ENCODE data around the gene HDAC3.

HDAC3 gene

DNA sequence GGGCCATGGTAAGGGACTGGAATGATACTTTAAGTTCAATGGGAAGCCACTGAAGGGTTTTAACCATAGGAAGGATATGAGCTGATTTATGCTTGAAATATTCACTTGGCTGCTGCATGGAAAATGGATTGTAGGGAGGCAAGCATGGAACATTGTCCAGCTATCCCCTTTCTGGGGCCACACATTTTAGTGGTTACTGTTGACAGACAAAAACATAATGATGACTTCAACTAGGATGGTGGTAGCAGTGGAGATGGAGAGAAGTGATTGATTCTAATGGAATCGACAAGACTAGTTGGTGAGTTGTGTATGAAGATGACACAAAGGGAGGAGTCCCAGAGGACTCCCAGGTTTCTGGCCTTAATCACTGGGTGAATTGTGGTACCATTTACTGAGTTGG, 20.8 kb upstream of the HDAC3 start:
- TF ChIP-seq, protein P1, sequence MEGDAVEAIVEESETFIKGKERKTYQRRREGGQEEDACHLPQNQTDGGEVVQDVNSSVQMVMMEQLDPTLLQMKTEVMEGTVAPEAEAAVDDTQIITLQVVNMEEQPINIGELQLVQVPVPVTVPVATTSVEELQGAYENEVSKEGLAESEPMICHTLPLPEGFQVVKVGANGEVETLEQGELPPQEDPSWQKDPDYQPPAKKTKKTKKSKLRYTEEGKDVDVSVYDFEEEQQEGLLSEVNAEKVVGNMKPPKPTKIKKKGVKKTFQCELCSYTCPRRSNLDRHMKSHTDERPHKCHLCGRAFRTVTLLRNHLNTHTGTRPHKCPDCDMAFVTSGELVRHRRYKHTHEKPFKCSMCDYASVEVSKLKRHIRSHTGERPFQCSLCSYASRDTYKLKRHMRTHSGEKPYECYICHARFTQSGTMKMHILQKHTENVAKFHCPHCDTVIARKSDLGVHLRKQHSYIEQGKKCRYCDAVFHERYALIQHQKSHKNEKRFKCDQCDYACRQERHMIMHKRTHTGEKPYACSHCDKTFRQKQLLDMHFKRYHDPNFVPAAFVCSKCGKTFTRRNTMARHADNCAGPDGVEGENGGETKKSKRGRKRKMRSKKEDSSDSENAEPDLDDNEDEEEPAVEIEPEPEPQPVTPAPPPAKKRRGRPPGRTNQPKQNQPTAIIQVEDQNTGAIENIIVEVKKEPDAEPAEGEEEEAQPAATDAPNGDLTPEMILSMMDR (IDR thresholded peaks at IDR 0.05; ENCODE audit: low read depth, low read length): no peak
- no peak for DNase-seq (ENCODE audit: extremely low read depth, low read depth)

DNA sequence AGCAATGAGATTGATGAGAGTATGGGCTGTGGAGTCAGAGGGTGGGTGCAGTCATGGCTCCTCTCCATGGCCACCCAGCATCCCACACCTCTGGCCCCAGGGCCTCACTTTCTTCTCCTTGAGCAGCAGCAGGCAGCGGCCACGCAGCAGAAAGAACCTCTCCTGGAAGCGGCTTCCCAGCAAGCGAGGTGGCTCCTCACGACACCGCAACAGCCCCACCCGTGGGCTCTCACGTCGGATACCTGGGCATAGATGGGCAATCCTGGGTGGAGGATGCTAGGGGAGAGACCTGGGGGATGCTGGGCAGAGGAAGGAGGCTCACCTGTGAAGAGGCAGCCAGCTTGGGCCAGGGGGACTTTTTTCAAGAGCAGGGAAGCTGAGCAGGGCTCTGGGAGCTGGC, 19.7 kb upstream of the HDAC3 start:
- no peak for DNase-seq (ENCODE audit: extremely low read depth, low read depth)
- TF ChIP-seq, protein P1 (IDR thresholded peaks at IDR 0.05; ENCODE audit: low read depth, low read length): no peak

DNA sequence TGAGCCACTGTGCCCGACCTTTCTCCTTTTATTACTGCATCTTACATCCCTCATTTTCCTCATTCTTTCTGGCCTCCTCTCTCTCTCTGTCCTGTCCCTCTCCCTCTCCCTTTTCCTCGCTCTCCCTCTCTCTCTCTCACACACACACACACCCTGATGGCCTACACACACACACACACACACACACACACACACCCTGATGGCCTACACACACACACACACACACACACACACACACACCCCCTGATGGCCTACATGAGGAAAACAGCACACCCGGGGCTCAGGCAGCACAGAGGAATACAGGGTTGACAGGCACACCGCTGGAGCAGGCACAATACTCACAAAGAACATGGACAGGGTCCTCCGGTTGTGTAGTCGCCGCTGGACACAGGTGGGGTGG, 18.4 kb upstream of the HDAC3 start:
- DNase-seq (ENCODE audit: extremely low read depth, low read depth): no peak
- TF ChIP-seq, protein P1 (IDR thresholded peaks at IDR 0.05; ENCODE audit: low read depth, low read length): no peak

DNA sequence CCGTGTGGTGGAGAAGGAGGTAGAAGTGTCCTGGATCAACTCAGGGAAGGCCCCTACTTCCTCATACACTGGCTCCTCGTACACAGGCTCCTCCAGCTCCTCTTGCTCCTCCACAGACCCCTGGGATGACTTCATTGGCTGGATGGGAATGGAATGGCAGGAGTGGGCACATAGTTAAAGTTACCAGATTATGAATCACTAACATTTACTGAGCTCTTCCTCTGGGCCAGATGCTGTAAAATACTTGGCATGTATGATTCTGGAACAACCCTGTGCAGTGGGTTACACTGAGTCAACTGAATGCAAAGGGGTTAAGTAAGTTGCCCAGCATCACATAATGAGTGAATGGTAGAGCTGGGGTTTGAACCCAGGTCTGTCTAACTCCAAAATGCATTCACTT, 17.6 kb upstream of the HDAC3 start:
- TF ChIP-seq, protein P1 (IDR thresholded peaks at IDR 0.05; ENCODE audit: low read depth, low read length): no peak
- DNase-seq (ENCODE audit: extremely low read depth, low read depth): no peak

DNA sequence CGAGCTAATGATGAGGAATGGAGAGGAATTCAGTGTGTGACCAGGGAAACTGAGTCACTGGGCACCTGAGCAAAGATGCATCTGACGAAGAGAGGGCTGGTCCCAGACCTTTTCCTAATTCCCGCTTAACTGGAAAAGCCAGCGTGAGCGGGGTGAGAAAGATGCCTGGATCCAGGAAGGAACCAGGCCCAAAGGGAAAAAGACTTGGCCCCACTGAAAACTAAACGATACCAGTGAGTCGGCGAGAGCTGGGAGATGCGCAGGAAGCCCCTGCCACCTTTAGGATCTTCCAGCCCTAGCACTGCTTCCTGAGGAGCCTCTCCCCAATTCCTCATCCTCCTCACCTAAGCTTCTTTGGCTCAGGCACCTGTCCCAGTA, 15.1 kb upstream of the HDAC3 start:
- TF ChIP-seq, protein P1 (IDR thresholded peaks at IDR 0.05; ENCODE audit: low read depth, low read length): no peak
- DNase-seq (ENCODE audit: extremely low read depth, low read depth): no peak

DNA sequence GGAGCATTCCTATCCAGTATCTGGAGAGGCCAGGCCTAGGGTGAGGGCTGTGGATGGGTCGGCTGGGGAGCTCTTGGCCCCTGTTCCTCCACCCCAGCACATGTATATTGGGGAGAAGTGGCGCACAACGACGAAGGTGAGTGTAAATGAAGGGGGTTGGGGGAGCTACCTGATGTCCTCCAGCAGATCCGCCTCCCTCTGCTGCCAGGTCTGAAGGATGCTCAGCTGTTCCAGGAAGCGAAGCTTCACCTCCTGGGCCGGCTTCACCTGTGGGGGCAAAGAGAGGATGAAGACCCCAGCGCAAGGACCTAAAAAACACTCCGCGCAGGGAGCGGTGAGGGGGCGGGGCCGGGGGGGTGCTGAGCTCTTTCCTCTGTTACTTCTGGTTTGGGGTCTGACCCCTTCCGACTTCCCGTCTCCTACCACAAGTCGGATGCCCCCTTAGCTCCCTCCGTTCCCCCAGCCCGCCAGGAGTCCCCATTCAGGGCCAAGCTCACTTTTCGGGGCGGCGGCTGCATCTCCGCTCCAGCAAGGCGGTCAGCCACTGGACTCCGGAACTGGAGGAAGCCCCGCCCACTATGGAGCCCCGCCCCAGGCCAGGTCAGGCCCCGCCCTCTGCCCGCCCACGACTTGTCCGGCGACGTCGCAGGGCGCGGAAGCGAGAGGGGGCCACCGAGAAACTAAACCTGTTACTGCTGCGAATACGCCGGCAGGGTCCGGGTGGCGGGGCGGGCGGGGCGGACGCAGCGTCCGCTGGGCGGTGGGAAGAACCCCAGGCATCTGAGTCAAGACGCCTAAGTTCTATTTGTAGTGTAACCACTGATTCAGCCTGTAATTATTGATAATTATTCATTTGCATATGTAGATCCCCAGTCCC, 14.4 kb upstream of the HDAC3 start, which contains the start of gene FCHSD1:
FCHSD1 (minus strand) TSS at position 568 of the 877 bp plus-strand sequence; CDS start at position 518, 50 bp downstream.
- DNase-seq (ENCODE audit: extremely low read depth, low read depth): peak; percentile 52
- TF ChIP-seq, protein P1 (IDR thresholded peaks at IDR 0.05; ENCODE audit: low read depth, low read length): no peak

DNA sequence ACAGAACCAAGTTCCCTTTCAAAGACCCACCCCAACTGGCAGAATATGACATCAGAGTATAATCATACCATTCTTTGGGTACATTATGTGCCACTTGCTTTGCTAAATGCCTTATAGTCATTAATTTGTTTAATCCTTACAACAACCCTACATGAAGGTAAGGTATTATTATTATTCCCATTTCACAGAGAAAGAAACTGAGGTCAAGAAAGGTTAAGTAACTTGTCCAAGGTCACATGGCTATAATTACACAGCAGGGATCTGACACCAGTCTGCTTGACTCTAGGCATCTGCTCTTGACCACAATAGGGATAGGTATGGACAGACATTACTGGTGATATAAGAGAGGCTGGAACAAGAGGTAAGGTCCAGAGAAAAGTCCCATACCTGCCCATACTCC, 13.3 kb upstream of the HDAC3 start:
- DNase-seq (ENCODE audit: extremely low read depth, low read depth): no peak
- TF ChIP-seq, protein P1 (IDR thresholded peaks at IDR 0.05; ENCODE audit: low read depth, low read length): no peak
